NOMO-1 treated with dmso at 0.1 percent for 144 hours (cell line): ENCODE data around the gene KLF17.

Experiments
- DNase-seq: peaks from one replicate; lab custom pipeline; 2025; ENCODE audit not compliant: unreplicated experiment; lab: John Stamatoyannopoulos, UW

The KLF17 gene

GRCh38 chr1:44151808-44152207 lies 33.2 kb downstream of the KLF17 start:
- no peak for DNase-seq

GRCh38 chr1:44152692-44153091 lies 34.1 kb downstream of the KLF17 start:
- no peak for DNase-seq

DNA sequence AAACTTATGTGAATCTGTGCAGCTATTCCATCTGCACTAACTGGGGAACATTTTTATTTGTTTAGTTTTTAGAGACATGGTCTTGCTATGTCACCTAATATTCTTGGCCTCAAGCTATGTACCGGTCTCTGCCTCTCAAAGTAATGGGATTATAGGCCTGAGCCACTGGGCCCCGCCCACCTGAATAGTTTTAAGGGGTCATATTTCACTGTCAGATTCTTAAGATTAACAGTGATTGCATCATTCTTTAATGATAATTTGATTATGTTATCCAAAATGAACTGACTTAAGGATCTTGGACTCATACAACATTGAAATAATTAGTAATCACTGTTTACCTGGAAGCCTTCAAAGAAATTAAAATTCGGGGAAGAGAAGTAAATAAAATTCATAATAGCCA lies 35.4 kb downstream of the KLF17 start:
- no peak for DNase-seq

DNA sequence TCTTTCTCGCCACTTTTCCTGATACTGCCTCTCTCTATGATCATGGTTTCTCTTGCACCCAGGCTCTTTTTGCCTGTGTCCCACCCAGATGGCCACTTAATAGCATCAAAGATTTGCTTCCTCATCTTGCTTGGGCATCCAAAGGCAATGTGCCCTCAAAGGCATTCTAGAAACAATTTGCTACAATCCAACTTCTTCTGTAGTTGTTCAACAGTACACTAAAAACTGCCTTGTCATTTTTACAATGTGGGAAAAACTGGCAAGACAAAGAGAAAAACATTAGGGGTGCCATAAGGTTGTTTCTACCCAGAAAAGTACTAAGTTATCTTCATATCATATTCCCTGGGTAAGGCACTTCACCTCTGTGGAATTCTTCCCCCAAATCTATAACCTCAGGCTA lies 39.3 kb downstream of the KLF17 start:
- DNase-seq, result no peak

- no peak for DNase-seq
These were observed 40.2 kb downstream of the KLF17 start for GRCh38 chr1:44158871-44159270.

DNA sequence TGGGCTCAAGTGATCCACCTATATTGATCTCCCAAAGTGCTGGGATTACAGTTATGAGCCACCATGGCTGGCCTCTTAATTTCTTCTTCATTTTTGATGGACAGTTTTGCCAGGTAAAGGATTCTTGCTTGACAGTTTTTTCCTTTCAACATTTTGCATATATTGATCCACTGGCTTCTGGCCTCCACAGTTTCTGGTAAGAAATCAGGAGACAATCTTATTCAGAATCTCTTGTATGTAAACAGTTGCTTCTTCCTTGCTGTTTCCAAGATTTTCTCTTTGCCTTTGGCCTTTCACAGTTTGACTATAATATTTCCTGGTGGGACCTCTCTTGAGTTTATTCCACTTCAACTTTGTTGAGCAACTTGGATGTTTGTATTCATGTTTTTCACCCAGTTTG lies 42.9 kb downstream of the KLF17 start:
- no peak for DNase-seq

- no peak for DNase-seq
These were observed 50.0 kb downstream of the KLF17 start for GRCh38 chr1:44168520-44169098.

GRCh38 chr1:44170281-44170823 lies 51.7 kb downstream of the KLF17 start:
- DNase-seq, result no peak

- DNase-seq, result no peak
These were observed 56.0 kb downstream of the KLF17 start for GRCh38 chr1:44174630-44175029.
